ENCODE results near the gene ST6GAL2. TPM values are rescaled to one million over a fixed set of nuclear protein-coding genes. Genes with fewer than 3 reads are reported as not detected.
A peak's percentile ranks its signal among the peaks of the same experiment; 100 is the strongest.

ST6GAL2 gene
- total RNA-seq, 1 experiment from 2014 or later: 34.7 TPM

DNA sequence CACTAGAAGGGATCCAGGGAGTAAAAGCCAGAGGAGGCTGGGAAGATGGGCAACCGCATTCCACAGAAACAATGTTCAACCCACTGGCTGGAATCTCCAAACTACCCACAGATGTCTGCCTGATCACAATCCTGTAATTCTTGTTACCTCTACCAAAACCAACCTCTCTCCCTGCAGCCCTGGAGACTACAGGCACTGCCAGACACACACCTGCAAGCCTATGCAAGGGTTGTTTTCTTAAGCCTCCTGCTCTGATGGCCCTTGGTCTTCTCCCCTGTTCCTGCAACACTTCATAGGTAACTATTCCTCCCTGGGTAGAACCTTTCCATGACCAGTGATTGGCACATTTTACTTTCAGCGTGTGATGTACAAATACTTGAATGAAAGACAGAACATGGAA is 21.9 kb downstream of the ST6GAL2 start:
- DNase-seq (ENCODE audit: low read depth): no peak

DNA sequence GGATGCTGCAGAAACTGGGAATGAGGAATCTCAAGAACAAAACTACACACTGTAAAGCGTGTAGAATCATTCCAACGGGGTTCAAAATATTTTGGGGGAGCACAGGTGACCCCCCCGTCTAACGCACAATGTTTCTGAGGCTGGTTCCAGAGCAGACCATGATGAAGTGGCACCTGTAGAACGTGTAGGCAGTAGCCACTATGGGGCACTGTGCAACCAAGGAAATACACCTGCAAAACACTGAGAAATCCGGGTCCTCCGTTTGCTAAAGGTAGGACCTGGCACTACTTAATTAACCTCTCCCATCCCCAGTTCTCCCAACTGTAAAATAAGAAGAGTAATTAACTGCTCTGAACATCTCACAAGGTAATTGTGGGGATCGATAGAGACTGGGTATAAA is 22.6 kb downstream of the ST6GAL2 start:
- no peak for DNase-seq (ENCODE audit: low read depth)

DNA sequence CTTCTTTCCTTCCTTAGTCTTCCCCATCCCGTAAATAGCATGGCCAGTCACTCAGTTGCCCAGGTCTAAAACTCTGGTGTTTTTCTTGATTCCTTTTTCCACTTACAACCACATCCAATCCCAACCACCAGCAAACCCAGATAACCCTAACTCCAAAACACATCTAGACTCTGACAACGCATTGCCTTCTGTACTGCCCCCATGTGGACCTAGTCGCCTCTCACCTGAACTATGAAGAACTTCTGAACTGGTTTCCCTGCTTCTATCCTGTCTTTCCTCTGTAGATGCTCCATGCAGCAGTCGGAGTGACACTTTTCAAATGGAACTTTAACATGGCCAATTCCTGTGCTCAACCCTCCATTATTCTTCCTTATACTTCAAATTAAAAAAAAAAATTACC is 26.5 kb downstream of the ST6GAL2 start:
- no peak for DNase-seq (ENCODE audit: low read depth)

DNA sequence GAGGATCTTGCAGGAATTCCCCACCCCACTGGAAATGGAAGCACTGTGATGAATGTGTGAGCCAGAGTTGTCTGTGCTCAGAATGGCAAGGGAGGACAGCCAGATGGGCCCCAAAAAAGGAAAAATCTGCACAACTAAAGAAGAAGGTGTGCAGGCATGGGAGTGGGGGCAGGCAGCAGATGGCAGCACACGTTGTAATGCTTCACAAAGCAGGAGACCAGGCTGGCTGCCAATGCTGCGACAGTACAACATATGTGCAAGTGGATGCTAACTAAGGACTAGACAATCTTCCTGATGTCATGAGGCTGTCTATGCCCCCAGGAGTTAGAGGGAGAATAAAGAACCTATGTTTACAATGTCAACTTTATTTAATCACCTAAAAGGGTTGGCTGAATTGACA is 27.2 kb downstream of the ST6GAL2 start:
- no peak for DNase-seq (ENCODE audit: low read depth)

DNA sequence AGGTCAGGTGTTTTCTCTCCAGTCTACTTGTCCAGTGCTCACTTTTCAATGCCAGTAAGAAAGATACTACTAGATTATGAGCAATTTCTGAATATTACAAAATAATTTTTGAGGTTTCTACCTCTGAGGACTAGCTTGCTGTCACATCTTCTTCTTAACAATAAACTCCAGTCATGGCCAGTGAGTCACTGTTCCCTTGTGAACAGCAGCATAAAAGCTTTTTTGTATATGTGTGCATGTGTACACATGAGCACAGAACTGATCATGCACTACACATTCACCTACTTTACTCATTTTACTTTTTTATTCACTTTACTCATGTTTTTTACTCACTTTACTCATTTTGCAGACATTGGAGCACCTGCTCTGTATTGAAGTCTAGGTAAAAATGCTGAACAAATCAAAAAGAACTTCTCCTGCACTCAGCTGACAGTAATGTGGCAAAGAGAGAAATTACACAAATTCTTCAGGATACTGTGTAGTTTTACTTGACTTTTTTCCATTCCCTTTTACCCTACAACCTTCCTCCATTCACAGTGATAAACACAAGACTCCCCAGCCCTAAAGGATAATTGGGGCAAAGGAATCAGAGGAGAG is 28.0 kb downstream of the ST6GAL2 start:
- DNase-seq (ENCODE audit: low read depth): peak; percentile 43

DNA sequence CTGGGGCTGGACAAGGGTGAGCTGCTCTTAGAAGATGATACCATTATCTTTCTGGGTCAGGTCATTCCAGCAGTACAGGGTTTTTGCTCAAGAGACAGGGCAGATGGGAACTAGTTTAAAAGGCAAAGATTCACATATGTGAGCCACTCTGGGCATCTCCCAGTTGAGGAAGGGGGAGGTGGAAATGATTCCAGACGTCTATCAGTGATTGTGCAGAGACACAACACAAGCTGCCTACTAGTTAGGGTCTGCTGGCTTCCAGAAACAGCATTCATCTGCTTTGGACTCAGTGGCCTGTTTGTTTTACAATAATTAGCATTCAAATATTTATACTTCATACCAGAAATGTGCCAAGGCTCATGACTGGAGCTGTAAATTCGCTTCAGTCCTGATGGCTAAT is 32.3 kb downstream of the ST6GAL2 start:
- no peak for DNase-seq (ENCODE audit: low read depth)

DNA sequence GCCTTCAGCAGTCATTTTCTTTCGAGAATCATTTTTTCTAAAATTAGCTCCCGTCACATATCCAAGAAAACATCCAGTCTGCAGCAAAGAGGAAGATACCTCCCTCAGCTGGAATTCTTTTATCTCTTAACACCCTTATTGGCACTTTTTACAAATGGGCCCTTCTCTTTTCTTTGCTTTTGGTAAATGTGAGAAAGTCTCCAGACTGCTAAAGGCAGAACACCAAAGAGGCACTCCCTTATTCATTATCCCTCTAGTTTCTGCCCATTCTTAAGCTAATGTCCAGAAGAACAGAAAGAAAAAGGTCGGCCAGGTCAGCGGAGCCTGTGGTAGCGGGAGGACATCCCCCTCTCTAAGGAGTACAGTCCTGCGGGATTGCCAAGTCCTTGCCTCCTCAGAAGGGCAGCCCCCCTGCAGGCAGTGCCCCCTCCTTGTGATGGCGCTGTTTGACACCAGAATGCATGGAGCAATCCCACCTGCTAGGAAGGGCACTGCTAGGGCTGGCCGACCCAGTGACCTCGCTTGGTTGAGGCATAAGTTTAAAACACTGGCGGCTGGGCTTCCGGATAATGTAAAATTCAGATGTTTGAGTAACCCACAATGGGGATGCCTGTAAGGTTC is 34.0 kb downstream of the ST6GAL2 start:
- DNase-seq (ENCODE audit: low read depth): no peak

DNA sequence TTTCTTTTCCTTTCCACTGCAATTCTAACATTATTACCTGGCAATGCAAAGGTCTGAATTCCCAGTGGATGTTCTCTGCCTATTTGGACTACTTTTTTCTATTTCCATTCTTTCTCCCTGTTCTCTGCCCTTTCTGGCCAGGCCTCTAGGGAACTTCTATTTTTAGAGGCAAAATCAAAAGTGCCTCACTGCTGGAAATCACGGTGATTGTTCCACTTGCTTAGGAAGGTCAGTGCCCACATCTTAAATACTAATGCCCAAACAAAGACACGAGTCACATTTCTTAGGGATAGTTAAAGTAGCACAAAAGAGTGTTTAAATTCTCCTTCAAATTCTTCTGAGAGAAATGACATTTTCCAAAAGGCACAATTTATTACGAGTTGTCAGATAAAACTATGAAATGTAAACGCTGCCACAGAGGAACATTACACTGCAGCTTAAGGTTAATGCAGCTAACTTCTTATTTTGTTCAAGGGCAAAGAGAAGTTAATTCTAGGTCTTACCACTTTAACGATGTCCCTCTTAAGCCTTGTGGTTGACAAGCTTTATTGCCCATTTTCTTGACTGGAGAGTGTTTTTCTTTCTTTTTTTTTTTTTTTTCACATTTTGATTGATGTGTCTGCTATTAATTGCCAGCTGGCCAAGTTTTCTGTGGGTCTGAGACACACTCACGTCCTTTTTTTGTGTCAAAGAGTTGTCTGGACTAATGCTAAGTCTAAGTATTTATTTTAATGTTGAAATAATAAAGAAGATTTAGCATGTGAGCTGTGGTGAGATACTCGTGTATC is 34.7 kb downstream of the ST6GAL2 start:
- no peak for DNase-seq (ENCODE audit: low read depth)

DNA sequence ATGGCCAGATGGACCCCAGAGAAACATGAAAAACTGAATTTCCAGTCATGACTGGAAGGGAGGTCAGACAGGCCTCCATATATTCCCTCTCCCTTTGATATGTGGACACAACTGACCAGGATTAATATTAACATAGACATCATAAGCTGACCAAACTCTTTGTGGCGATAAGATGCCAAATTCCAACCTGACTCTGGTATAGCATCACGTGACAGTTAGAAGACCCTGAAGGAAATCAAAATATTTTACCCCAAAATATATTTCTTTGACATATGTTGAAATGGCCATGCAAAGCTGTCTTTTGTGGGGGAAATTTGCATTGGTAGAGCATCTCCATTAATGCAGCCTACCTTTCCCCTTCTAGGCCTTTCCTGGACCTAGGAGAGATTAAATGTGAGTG is 36.7 kb downstream of the ST6GAL2 start:
- no peak for DNase-seq (ENCODE audit: low read depth)

DNA sequence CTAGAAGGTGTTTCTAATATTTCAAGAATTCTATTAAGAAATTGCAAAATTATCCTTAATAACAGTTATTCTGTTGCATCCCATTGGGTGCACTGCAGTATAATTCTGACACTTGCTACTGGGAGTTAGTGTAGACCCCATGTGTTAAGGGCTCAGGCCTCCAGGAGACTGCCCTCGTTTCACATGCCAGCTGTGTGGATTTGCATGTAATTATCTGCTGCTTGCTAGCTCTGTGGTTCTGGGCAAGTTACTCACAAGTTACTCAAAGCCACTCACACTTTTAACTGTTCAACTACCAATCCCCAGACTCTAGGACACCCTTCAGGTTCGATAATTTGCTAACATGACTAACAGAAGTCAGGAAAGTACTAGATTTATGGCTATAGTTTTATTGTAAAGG is 38.6 kb downstream of the ST6GAL2 start:
- peak; percentile 54 for DNase-seq (ENCODE audit: low read depth)

DNA sequence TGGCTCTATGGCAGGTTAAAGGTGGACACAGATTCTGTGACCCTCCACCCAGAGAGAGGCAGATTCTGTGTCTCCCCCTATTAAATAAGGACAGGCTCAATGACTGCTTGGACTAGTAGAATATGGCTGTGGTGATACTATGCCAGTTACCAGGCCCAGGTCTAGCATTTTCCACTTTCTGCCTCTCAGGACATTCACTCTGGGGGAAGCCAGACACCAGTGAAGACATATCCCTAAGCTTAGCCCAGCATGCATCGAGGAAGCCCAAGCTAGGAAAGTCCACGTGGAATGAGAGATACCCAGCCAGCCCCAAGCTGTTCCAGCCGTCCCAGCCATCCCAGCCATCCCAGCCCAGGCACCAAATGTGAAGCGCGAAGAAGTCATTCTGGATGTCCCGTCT is 40.3 kb downstream of the ST6GAL2 start:
- DNase-seq (ENCODE audit: low read depth): no peak

DNA sequence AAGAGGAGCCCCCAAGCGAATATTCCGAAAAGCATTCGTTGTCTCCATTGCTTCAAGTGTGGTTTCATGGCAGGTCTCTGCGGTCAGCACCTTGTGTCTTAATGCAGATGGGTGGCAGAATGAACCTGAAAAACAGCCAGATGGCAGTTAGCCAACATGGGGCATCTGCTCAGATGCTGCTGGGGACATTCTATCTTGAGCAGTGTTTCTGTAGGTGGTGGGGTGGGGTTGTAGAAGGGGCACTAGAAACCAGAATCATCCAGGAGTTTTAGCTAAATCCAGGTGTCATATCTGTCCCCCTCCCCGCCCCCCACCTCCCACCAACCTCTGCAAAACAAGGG is 42.1 kb downstream of the ST6GAL2 start:
- DNase-seq (ENCODE audit: low read depth): no peak

DNA sequence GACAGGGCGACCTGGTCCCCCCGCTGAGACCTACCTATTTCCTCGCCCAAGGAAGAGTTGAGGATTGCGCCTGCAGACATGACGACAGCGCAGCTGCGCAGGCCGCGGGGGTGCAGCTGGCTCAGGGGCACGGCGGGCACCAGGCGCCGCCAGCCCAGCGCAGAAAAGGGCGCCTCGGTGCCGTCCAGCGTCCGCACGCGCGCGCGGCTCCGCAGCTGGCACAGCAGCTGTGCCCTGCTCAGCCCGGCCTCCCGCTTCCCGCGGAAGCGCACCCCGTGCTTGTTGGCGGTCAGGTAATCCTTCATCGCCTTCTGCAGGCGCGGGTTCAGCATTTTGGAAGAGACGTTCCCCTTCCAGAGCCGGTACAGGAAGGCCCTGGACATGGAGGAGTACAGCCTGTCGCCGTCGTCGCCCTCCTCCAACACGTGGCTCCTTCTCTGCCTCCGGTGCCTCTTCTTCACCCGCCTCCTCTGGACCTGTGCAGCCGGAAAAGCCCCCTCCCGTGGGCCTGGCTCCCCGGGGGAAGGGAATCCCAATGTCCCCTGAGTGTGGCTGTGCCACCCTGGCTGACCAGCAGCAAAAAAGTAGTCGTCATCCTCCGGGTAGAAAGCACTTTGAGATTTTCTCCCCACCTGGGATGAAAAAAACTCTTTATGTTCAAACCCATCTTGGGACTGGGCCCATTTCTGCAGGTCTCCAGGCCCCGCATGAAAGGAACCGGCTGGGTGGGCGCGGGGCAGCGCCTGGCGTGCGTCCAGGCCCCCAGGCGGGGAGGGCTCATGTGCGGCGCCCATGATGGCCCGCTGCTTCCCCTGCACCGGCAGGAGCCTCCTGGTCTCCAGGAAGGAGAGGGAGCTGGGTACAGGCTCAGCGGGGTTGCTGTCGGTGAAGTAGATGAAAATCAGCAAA is 42.7 kb downstream of the ST6GAL2 start:
- no peak for DNase-seq (ENCODE audit: low read depth)

DNA sequence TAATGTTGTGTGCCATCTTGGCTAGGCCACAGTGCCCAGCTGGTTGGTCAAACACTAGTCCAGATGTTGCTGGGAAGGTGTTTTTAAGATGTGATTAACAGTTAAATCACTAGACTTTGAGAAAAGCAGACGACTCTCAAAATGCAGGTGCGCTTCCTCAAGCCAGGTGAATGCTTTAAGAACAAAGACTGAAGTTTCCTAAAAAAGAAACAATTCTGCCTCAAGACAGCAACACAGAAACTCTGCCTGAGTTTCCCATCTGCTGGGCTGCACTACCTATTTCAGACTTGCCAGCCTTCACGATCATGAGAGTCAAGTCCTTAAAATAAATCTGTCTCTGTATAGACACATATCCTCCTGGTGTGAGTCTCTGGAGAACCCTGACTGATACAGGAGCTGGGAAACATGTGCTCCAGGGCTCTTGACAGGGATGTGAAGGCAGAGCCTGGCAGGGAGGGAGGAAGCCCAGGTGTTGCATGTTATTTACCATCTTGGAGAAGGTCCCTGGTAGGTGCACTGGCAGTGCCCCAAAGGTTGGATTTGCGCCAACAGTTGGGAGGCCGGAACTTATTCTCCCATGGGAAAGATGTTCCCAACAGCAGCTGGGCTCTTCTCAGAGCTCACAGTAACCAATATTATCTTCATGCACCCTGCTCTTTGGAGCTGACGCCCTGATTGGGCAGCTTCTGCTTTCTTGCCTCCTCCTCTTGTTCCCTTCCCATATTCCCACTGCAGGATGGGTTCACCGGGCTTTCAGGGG is 43.9 kb downstream of the ST6GAL2 start:
- DNase-seq (ENCODE audit: low read depth): no peak

DNA sequence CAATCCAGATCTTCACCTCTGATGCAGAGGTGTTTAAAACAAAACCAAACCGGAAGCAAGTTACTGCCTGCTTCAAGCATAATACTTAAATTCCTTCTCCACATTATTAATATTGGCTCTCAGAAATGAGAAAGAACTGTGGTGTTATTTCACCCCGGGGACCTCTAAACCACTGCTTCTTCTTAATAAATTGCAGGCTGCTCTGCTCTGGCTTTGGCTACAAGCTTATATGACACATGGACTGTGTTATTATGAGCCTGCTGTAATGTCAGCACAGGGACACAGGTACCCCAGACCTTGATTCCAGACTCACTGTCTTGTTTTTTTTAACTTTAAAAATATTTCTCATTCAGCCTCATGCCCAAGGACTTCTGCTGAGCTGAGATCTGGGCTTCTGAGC is 45.1 kb downstream of the ST6GAL2 start:
- no peak for DNase-seq (ENCODE audit: low read depth)

DNA sequence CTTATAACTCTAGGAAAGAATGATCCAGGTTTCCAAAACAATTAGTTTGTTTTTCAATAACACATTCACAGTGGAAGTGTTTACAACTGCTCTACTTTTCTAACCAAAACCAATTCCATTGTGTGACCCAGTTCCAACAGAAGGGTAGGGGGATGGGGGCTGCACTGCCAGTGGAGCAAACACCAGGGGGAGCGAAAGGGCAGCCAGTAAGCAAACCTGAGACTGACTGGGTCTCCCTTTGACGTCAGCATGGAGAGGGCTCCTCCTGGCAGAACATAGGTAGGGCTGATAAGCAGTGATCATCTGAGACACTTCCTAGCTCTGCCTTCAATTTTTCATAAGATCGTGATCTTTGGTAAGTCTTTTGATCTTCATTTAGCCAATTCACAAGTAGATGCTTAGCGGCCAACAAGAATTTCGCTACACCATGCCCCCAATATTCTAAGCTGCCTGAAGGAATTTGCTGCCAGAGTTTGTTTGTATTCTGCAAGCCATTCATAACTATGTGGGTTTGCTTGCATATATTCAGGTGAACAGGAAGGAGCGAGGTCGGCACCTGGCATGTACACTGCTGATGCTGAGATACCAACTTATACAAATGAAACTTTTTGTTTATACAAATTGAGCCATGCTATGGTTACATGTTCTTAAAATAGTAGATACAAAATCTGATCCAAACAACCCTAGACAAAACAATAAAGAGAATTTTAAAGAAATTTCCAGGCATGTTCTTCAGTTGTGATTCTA is 45.9 kb downstream of the ST6GAL2 start:
- peak; percentile 37 for DNase-seq (ENCODE audit: low read depth)

DNA sequence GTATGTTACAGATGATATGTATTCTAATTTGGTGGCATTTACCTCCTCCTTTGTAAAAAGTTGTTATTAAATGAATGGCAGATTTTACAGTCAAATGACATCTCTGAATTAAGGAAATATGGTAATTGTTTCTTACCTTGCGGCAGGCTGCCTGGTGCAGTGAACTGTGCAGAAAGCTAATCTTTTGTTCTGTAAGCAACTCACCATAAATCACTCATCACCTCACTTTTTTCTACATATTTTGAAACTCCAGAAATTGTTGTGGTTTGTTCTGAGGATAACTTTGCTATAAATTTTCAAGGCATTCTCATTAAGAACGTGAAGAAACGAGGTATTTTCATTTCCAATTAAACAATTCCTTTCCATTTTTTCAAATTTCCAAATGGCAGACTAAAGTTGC is 52.7 kb downstream of the ST6GAL2 start:
- no peak for DNase-seq (ENCODE audit: low read depth)

DNA sequence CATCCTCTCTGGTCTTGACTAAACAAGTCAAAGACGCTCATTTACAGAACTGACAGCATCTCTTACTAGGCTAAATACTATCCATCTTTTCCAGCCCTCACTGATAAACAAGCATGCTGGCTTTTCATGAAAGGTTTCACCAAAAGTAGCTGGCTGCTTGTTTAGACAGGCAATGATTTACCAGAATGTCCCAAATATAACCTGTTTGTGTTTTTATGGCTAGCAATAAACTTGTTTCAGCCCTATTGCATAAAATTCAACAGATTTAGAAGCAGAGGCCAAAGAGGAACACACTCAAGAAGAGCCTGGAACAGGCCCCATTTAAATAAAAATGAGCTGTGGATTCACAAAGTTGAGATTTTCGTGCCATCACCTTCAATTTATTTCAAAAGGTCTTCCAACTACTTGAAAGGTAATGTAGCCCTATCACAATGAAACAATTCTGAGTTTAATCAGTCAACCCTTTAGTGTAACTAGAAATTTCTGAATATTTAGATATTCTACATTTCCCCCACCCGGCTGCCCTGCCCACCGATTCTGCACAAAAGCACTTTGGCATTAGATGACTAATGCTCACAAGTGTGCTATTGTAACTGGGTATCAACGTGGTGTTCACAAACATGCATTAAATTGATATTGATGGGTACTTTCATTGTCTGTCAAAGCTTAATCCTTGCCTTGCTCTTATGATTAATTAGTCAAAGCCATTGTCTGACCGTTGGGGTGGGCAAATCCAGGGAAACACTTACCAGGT is 54.0 kb downstream of the ST6GAL2 start:
- no peak for DNase-seq (ENCODE audit: low read depth)

DNA sequence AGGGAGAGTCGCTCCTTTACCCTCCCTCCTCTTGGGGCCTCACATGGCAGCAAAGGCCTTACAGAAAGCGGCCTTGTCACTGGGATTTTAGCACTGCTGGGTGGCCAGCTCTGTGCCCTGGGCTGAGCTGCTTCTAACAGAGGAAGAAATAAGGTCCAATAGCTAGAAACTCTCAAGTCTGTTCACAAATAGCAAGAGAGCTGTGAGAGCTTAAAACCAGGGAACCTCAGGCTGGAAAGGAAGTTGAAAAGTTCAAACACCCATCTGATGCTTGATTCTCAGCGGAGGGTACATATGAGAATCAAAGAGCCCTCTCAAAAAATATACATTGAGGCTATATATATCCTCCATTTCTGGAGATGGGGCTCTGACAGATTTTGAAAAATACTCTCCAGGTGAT is 54.7 kb downstream of the ST6GAL2 start:
- no peak for DNase-seq (ENCODE audit: low read depth)

DNA sequence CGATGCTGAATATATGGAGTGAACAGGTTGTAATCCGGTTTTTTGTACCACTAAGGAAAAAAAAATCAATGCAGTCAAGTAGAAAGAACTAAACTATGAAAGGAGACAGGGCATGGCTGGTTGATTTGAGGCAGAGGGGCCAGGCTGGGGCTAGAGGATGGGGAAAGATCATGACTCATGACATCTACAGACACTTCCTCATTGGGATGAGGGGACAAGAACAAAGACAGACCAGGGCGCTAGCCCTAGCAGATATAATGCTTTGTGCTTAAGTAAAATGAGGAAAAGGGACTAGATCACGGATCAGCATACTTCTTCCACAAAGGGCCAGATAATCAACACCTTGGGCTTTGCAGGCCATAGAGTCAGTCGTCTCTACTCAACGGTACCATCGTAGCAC is 55.8 kb downstream of the ST6GAL2 start:
- no peak for DNase-seq (ENCODE audit: low read depth)

Measured in RPMI7951 (cell line).